NCI-H460 (cell line): Measurements from ENCODE around the gene NUP50. TPM values are rescaled to one million over a fixed set of nuclear protein-coding genes. Genes with fewer than 3 reads are reported as not detected.

ENCODE experiments used
- DNase-seq: peaks from one replicate; pipeline ENCODE4 v3.0.0-alpha.2; 2016; ENCODE audit warnings: low read depth; ENCODE audit errors: extremely low read depth
- total RNA-seq: library from RNA; depleted of rRNA; stranded (reverse); fragments of >200 nt; shearing (Covaris generic); gene quantifications from 2 replicates; pipeline ENCODE4 v1.2.3, GENCODE V29; 2014

Gene NUP50
- total RNA-seq, 1 experiment from 2014 or later, result 51.6 TPM

- DNase-seq, result no peak
Observed at GRCh38 chr22:45192701-45193187, 29.0 kb downstream of the NUP50 start.

DNA sequence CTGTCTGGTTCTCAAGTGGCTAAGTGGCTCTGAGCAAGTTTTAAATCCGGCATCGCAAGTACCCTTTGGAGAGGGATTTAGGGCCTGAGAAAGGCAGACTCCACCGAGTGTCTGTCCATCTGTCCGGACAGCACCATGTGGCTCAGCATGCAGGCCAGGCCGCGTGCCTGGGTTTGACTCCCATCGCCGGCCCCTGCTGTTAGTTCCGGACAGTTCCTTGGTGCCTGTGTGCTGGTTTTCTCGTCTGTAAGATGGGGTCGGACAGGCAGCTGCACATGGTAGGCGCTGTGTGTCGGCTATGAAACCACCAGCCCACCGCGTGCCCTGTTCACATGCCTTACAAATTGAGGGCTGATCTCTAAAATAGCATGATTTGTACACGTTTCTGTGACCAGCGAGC is 31.0 kb downstream of the NUP50 start:
- no peak for DNase-seq

- no peak for DNase-seq
Observed at GRCh38 chr22:45195616-45196015, 31.9 kb downstream of the NUP50 start.

- DNase-seq, result no peak
Observed at GRCh38 chr22:45196308-45196707, 32.6 kb downstream of the NUP50 start.

DNA sequence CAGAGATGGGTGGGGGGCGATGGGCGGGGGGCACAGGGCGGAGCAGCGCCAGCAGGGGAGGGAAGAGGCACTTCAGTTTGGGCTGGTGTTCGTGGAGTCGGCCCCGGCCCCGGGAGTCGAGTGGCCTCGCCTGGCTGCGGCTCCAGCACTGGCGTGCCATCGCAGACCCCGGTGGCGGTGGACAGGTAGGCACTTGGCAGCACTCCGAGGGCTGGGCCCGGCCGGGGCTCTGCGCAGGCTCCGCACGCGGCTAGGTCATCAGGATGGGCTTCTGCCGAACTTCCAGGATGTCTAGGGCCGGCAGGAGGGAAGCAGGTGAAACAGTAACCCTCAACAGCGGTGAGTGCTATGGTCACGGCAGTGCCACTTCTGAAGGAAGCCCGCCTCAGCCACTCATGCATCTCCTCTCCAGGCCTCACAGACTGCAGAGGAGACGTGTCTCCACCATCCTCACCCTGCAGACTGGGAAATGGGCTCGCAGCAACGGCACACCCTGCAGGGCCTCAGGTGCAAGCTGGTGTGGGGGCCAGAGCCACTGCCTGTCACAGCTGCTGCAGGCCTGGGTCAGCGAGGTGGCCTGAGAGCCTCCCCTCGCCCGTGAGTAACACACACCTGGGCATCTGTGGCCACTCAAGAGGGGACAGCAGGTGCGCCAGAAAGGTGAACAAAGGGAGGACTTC is 33.3 kb downstream of the NUP50 start:
- DNase-seq, result no peak

GRCh38 chr22:45197606-45198462 is 34.1 kb downstream of the NUP50 start:
- DNase-seq, result no peak

GRCh38 chr22:45198463-45198795 is 34.7 kb downstream of the NUP50 start:
- DNase-seq, result no peak

- DNase-seq, result no peak
Observed at GRCh38 chr22:45199723-45200122, 36.0 kb downstream of the NUP50 start.

DNA sequence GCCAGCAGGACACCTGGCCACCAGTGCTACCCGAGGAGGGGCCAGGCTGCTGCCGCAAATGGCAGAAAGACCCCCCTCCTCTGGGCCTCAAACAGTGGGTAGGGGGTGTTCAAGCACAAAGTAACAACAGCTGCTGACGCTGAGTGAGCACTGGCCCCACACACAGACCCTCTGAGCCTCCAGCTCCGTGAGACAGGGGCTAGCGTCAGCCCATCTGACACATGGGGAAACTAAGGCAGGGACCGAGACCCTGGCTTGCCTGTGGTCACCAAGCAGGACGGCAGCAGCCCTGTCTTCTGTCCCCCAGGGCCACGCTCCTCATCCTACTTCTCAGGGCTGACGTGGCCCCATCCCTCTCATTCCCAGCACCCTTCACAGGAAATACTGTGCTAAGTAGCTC is 36.5 kb downstream of the NUP50 start:
- no peak for DNase-seq

DNA sequence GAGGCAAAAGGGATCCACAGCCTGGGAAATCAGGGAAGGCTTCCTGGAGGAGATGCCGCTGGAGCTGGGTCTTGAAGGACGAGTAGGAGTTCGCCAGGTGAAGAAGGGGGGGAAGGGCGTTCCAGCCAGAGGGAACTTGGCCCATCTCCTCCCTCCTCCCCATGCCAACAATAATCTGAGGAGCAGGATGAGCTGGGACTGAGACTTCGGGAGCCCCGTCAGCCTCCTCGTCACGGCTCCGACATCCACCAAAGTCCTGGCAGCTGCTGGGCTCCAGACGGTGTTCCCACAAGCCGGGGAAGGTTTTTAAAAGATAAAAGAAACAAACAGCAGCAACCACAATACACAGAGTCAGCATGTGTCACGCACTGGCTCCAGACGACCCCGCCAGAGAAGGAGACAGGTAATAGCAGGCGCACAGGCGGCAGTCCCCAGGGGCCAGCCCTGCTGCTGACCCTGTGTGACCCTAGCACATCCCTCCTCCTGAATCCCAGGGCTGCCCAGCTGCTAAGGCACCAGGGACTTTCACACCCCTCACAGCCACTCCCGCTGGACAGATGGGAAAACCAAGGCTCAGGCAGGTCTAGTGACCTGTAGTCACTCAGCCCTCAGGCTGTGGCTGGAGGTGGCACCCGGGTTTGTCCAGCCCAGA is 37.3 kb downstream of the NUP50 start:
- DNase-seq, result no peak

GRCh38 chr22:45201678-45202332 is 38.1 kb downstream of the NUP50 start:
- no peak for DNase-seq

DNA sequence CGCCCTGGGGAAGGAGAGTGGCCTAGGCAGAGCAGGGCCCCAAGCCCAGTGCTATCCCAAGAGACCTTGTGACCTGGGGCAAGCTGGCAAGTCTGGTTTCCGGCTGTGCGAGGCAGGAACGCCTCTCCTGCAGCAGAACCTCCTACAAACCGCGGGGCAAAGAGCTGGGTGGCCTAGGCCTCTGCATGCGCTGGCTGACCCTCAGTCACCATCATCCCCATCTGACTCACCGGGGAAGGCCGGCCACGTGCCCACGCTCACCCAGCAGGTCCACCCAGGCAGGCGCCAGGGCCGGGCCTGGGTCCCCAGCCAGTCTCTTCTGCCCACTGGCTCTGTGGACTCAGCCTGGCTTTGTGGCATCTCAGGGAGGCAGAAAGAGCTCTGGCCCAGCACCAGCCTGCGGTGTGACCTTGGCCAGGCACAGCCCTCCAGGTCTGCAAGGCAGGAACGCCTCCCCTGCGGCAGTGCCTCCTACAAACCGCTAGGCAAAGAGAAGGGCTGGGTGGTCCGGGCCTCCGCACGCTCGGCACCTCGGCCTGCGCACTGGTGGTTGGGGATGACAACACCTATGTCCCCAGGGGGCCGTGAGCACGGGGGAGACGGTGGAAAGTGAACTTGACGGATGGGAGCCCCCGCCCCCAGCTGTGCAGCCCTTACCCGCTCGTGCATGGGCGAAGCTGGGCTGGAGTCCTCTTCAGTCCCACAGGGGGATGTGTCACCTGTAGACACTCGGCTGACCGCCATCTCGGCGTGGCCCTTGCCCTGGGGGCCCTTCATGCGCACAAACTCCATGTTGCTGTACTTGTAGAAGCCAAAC is 38.8 kb downstream of the NUP50 start:
- no peak for DNase-seq

DNA sequence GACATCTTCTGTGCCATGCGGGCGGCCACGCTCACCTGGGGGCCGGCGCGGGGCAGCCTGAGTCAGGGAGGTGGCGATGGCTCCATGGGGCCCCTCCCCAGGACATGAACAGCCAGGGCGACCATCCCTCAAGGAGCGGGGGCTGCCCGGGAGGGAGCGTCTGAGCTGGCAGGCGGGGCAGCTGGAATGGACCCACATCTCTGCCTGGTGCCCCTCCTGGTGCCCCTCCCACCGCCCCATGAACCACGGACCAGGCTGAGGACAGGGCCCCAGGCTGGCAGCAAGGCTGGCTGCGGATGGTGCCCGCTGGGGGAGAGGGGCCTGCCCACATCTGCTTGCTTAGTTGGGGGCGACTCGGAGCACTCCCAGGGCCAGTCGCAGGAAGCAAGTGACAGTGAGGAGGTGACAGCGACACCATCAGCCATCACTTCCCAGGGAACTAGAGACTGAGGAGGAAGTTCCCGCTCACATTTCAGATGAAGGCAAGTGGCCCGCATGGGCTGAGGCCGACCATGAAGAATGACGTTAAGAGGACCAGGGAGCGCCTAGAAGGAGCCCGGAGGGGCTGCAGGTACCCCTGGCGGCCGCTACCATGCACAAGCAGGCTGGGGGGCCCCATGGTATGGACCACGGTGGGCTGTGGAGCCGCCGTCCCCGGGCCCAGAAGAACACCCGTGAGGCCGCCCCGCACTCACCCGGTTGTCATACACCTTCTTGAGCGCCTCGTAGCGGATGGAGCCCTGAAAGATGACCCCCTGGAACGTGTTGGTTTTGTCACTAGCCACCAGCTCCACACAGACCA is 39.6 kb downstream of the NUP50 start:
- DNase-seq, result no peak

- DNase-seq, result no peak
Observed at GRCh38 chr22:45204241-45204640, 40.5 kb downstream of the NUP50 start.

DNA sequence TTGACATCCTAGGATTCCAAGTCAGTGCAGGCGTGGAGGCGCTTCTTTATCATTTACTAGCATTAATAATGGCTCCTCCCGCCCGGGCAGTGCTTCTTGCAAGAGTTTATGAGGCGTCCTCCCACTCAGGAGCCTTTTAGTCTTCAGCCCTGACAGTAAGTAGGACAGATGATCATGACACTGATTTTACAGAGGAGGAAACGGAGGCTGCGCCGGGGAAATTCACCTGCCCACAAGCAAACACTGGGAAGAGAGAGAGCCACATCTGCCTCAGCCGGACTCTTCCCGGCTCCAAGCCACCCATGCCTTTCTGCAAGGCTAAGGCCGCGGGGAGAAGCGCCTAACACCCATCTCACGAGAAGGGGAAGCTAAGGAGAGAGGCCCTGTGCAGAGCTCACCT is 41.1 kb downstream of the NUP50 start:
- DNase-seq, result no peak

DNA sequence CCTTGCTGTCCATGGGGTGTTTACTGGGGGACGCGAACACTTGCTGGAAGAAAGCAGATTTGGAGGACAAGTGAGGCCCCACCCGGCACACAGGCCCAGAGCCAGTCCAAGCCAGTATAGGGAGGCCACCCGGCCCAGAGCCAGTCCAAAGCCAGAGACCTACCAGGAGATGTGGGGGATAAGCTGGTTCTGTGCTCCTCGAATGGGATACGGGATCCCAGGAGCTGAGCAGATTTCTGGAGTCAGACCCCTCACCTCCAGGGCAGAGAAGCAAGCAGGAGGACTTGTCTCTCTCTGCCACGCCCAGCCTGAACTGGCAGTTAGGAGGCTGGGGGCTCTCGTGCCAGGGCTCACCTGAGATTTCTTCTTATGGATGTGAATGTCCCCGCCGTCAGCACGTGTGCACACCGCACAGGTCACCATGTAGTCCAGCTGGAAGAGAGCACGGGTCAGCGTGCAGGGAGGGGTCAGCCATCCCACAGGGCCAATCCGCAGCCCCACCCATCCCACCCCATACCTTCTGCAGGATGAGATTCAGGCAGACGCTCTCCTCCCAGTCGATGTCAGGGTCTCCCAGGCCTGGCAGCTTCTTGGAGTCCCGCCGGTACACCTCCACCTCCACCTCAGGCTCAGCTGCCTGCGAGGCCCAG is 41.7 kb downstream of the NUP50 start:
- DNase-seq, result no peak

GRCh38 chr22:45206233-45206632 is 42.5 kb downstream of the NUP50 start:
- no peak for DNase-seq

GRCh38 chr22:45207533-45207932 is 43.8 kb downstream of the NUP50 start:
- no peak for DNase-seq
